Measurements from ENCODE around the gene TNFSF9.

DNA sequence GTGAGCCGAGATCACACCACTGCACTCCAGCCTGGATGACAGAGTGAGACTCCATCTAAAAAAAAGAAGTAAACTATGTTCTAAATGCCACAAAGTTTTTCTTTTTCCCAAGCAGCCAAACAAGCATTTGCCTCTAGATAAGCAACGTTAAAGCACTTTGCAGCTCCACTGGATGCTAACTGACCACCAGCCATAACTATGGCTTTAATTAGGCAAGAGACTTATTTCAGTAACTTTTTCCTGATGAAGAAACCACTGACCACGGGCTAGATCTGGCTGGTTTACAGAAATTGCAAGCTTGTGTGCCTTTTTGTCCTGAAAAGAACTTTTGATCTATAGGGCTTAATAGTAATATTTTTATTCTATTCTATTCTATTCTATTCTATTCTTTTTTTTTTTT lies 38.0 kb downstream of the TNFSF9 start:
- no peak for TF ChIP-seq JUND (IDR thresholded peaks at IDR 0.05)
- TF ChIP-seq, protein P1, sequence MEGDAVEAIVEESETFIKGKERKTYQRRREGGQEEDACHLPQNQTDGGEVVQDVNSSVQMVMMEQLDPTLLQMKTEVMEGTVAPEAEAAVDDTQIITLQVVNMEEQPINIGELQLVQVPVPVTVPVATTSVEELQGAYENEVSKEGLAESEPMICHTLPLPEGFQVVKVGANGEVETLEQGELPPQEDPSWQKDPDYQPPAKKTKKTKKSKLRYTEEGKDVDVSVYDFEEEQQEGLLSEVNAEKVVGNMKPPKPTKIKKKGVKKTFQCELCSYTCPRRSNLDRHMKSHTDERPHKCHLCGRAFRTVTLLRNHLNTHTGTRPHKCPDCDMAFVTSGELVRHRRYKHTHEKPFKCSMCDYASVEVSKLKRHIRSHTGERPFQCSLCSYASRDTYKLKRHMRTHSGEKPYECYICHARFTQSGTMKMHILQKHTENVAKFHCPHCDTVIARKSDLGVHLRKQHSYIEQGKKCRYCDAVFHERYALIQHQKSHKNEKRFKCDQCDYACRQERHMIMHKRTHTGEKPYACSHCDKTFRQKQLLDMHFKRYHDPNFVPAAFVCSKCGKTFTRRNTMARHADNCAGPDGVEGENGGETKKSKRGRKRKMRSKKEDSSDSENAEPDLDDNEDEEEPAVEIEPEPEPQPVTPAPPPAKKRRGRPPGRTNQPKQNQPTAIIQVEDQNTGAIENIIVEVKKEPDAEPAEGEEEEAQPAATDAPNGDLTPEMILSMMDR (IDR thresholded peaks at IDR 0.05): no peak
- TF ChIP-seq EZH2phosphoT487 (IDR thresholded peaks at IDR 0.05; ENCODE audit: borderline replicate concordance, low read depth): no peak
- TF ChIP-seq POLR2AphosphoS5 (IDR thresholded peaks at IDR 0.05; ENCODE audit: low read depth, low read length): no peak
- TF ChIP-seq FOXJ3 (CRISPR knock-in tag; IDR thresholded peaks at IDR 0.05): no peak
- no peak for TF ChIP-seq FOXM1 (IDR thresholded peaks at IDR 0.05; ENCODE audit: low read depth)

Measured in SK-N-SH (cell line).